ENCODE measurements around the gene RABGAP1L. TPM values are rescaled to one million over a fixed set of nuclear protein-coding genes. Genes with fewer than 3 reads are reported as not detected.

The RABGAP1L gene
- total and polyA plus RNA-seq, 10 of the 15 experiments (the other 5 are each of a cell fraction or from before 2014, with no cell fraction given), result 5.8 to 194 (median 113) TPM

DNA sequence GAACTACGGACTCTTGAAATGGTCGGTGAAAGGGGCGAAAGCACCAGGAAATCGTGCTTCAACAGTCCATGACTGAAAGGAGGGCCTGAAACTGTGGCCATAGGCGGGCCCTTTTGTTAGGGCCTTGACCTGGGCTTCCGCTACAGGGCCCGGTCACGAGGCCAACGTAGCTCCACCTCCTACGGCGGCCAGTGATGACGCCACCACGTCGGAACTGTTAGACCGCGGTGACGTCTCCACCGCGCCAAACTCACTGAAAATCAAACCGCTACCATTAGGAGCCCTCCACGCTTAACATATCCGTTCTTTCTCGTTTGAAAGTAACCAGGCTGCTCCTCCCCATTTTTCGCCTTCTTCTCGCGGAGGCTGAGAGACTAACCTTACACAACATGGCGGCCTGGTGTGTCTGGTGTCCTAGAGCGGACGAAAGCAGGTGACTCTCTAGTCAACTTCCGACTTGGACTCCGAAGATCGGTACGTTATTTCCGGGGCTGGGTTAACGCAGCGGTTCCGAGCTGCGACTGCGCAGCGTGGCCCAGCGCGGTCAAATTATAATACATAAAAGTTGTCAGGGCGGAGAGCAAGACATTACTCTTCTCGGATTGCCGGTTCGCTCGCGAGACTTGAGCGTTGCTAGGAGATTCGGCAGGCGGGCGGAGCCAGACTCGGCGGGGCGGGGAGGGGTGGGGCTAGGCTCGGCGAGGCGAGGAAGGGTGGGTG lies 840.1 kb downstream of the RABGAP1L start:
- Histone ChIP-seq H3K9me3 (replicated peaks; ENCODE audit: control insufficient read depth, insufficient read depth, low read length) (no peaks in the 10 kb centered on the region), H3K4me2 (ENCODE audit: control insufficient read depth, insufficient read depth) (peak overlapping the region; percentile 92), H3K4me3 (peak overlapping the region; percentile 74), H3K27me3 (replicated peaks in 1 of 2; ENCODE audit: control insufficient read depth in 2 of 2, insufficient read depth in 2 of 2, low read length in 1 of 2) (no peaks in the 10 kb centered on the region), H4K20me1 (ENCODE audit: control insufficient read depth, insufficient read depth) (no peaks in the 10 kb centered on the region), H3K79me2 (ENCODE audit: control insufficient read depth, insufficient read depth, low read length) (peaks cover 54% of the 10 kb centered on the region), H3K9ac (ENCODE audit: control insufficient read depth, insufficient read depth, low read length) (peak overlapping the region; percentile 99), H3K27ac (ENCODE audit: control insufficient read depth, insufficient read depth) (peak overlapping the region; percentile 99), H3K36me3 (ENCODE audit: control insufficient read depth in 2 of 2, insufficient read depth in 2 of 2, low read length in 1 of 2) (peaks cover 0 to 3% of the 10 kb centered on the region in 2 experiments; a peak in 2 of 4 replicates), H3K4me1 (ENCODE audit: control insufficient read depth, insufficient read depth, low read length) (peaks cover 9% of the 10 kb centered on the region), H2AFZ (ENCODE audit: control insufficient read depth, low read depth, low read length) (peak overlapping the region; percentile 99)
- intact Hi-C loops (cut with micrococcal nuclease; ENCODE audit: unreplicated experiment), result loop anchor here (1.0 to 10.0 kb wide), 6 partner anchors 24 to 1175 kb away; partner anchors contain the start of genes CENPL, DARS2, MRPS14 and RABGAP1L
- ChIA-PET CTCF (interaction anchor here (0.7 to 5.2 kb wide), 33 partner anchors 8 to 737 kb away, joined by 3 to 54 read pairs (median 4); partner anchors contain the start of gene MRPS14), RAD21 (ENCODE audit: unreplicated experiment) (interaction anchor here (1.0 to 4.4 kb wide), 22 partner anchors 10 to 737 kb away, joined by 3 to 58 read pairs (median 5); partner anchors contain the start of gene MRPS14), POLR2A (interaction anchor here (0.6 to 4.7 kb wide), 17 partner anchors 22 to 233 kb away, joined by 3 to 45 read pairs (median 4); partner anchors contain the start of gene MRPS14), SMC1A (ENCODE audit: uncharacterized antibody, unreplicated experiment) (interaction anchor here (0.6 to 6.5 kb wide), 27 partner anchors 10 to 230 kb away, joined by 3 to 89 read pairs (median 4); partner anchors contain the start of gene MRPS14)
- in situ Hi-C loops (cut with MboI), result loop anchor here (5.0 to 10.0 kb wide), 2 partner anchors 227 to 735 kb away; no protein-coding TSS in a partner anchor
- under 1% methylated on average over 55 of the region's 58 CpGs for WGBS (ENCODE audit: insufficient coverage, insufficient replicate concordance, low lambda C conversion rate, missing lambda C conversion rate)
- peak; percentile 84 for ATAC-seq
- TSS peak; percentile 84 for BruUV-seq (replicated peaks)
- FAIRE-seq, result peak; percentile 90
- peak; percentile 98 for DNase-seq (ENCODE audit: low read depth, low spot score)
- TF ChIP-seq, protein P1, sequence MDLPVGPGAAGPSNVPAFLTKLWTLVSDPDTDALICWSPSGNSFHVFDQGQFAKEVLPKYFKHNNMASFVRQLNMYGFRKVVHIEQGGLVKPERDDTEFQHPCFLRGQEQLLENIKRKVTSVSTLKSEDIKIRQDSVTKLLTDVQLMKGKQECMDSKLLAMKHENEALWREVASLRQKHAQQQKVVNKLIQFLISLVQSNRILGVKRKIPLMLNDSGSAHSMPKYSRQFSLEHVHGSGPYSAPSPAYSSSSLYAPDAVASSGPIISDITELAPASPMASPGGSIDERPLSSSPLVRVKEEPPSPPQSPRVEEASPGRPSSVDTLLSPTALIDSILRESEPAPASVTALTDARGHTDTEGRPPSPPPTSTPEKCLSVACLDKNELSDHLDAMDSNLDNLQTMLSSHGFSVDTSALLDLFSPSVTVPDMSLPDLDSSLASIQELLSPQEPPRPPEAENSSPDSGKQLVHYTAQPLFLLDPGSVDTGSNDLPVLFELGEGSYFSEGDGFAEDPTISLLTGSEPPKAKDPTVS (IDR thresholded peaks at IDR 0.05; ENCODE audit: low read depth, low read length), result no peak
- TF ChIP-seq, protein P2, sequence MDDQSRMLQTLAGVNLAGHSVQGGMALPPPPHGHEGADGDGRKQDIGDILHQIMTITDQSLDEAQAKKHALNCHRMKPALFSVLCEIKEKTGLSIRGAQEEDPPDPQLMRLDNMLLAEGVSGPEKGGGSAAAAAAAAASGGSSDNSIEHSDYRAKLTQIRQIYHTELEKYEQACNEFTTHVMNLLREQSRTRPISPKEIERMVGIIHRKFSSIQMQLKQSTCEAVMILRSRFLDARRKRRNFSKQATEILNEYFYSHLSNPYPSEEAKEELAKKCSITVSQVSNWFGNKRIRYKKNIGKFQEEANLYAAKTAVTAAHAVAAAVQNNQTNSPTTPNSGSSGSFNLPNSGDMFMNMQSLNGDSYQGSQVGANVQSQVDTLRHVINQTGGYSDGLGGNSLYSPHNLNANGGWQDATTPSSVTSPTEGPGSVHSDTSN (IDR thresholded peaks at IDR 0.05; ENCODE audit: insufficient replicate concordance, low read depth, low read length), result no peak
- TF ChIP-seq IKZF2 (IDR thresholded peaks at IDR 0.05) (peak in 1 of 2 experiments; percentile 46; a peak in 1 of 4 replicates), SIX5 (IDR thresholded peaks at IDR 0.05; ENCODE audit: low read depth, low read length, severe bottlenecking) (peak; percentile 61), RAD21 (IDR thresholded peaks at IDR 0.05; ENCODE audit: insufficient read depth, low read depth, low read length) (no peak), RELA (IDR thresholded peaks at IDR 0.05; ENCODE audit: borderline replicate concordance, partially characterized antibody) (peak; percentile 73), SUPT20H (IDR thresholded peaks at IDR 0.05; ENCODE audit: borderline replicate concordance, control insufficient read depth, low read depth, low read length) (no peak), MXI1 (IDR thresholded peaks at IDR 0.05; ENCODE audit: low read depth, low read length) (peak; percentile 89), GATAD2B (conservative IDR thresholded peaks at IDR 0.05; ENCODE audit: low read depth) (peak; percentile 71), ASH2L (IDR thresholded peaks at IDR 0.05; ENCODE audit: borderline replicate concordance, low read depth) (peak; percentile 51; the same call in 1 of the 2 replicates), ZNF622 (IDR thresholded peaks at IDR 0.05) (no peak), MYC (IDR thresholded peaks at IDR 0.05; ENCODE audit: insufficient read depth, insufficient read length, insufficient replicate concordance, low read length, severe bottlenecking) (no peak)
- TF ChIP-seq, protein P3, sequence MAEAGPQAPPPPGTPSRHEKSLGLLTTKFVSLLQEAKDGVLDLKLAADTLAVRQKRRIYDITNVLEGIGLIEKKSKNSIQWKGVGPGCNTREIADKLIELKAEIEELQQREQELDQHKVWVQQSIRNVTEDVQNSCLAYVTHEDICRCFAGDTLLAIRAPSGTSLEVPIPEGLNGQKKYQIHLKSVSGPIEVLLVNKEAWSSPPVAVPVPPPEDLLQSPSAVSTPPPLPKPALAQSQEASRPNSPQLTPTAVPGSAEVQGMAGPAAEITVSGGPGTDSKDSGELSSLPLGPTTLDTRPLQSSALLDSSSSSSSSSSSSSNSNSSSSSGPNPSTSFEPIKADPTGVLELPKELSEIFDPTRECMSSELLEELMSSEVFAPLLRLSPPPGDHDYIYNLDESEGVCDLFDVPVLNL (IDR thresholded peaks at IDR 0.05; ENCODE audit: low read depth, low read length), result peak; percentile 67
- TF ChIP-seq, protein P4, sequence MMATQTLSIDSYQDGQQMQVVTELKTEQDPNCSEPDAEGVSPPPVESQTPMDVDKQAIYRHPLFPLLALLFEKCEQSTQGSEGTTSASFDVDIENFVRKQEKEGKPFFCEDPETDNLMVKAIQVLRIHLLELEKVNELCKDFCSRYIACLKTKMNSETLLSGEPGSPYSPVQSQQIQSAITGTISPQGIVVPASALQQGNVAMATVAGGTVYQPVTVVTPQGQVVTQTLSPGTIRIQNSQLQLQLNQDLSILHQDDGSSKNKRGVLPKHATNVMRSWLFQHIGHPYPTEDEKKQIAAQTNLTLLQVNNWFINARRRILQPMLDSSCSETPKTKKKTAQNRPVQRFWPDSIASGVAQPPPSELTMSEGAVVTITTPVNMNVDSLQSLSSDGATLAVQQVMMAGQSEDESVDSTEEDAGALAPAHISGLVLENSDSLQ (IDR thresholded peaks at IDR 0.05), result peak; percentile 59

Data from GM12878 (cell line).